ENCODE data around the gene SLC6A4. TPM values are rescaled to one million over a fixed set of nuclear protein-coding genes. Genes with fewer than 3 reads are reported as not detected.

Gene SLC6A4
- total RNA-seq, 1 donor from 2014 or later: 9.4 TPM

GRCh38 chr17:30161601-30162000 is 73.9 kb downstream of the SLC6A4 start:
- H3K36me3 Mint-ChIP-seq: peaks cover 47% of the 10 kb centered on the region
- no peaks in the 10 kb centered on the region for H3K9me3 Mint-ChIP-seq
- no peak overlapping the region for H3K4me3 Mint-ChIP-seq
- no peaks in the 10 kb centered on the region for H3K27me3 Mint-ChIP-seq
- no peaks in the 10 kb centered on the region for H3K4me1 Mint-ChIP-seq (ENCODE audit: unreplicated experiment)
- no peak for TF ChIP-seq CTCF (conservative IDR thresholded peaks at IDR 0.05)
- H3K27ac Mint-ChIP-seq: no peak overlapping the region
- DNase-seq (ENCODE audit: extremely low spot score, unreplicated experiment): no peak

GRCh38 chr17:30160419-30161172 is 74.9 kb downstream of the SLC6A4 start:
- peaks cover 46% of the 10 kb centered on the region for H3K36me3 Mint-ChIP-seq
- H3K4me1 Mint-ChIP-seq (ENCODE audit: unreplicated experiment): no peaks in the 10 kb centered on the region
- no peaks in the 10 kb centered on the region for H3K27me3 Mint-ChIP-seq
- no peak overlapping the region for H3K27ac Mint-ChIP-seq
- H3K9me3 Mint-ChIP-seq: no peaks in the 10 kb centered on the region
- no peak for TF ChIP-seq CTCF (conservative IDR thresholded peaks at IDR 0.05)
- no peak overlapping the region for H3K4me3 Mint-ChIP-seq
- DNase-seq (ENCODE audit: extremely low spot score, unreplicated experiment): no peak

GRCh38 chr17:30158896-30159625 is 76.4 kb downstream of the SLC6A4 start:
- no peak for DNase-seq (ENCODE audit: extremely low spot score, unreplicated experiment)
- no peaks in the 10 kb centered on the region for H3K27me3 Mint-ChIP-seq
- no peaks in the 10 kb centered on the region for H3K4me1 Mint-ChIP-seq (ENCODE audit: unreplicated experiment)
- H3K27ac Mint-ChIP-seq: no peak overlapping the region
- no peak for TF ChIP-seq CTCF (conservative IDR thresholded peaks at IDR 0.05)
- no peaks in the 10 kb centered on the region for H3K9me3 Mint-ChIP-seq
- H3K36me3 Mint-ChIP-seq: peaks cover 41% of the 10 kb centered on the region
- H3K4me3 Mint-ChIP-seq: no peak overlapping the region

GRCh38 chr17:30155389-30155788 is 80.1 kb downstream of the SLC6A4 start:
- Mint-ChIP-seq H3K27me3 (no peaks in the 10 kb centered on the region), H3K9me3 (no peaks in the 10 kb centered on the region), H3K4me3 (no peak overlapping the region), H3K27ac (no peak overlapping the region), H3K4me1 (ENCODE audit: unreplicated experiment) (no peaks in the 10 kb centered on the region), H3K36me3 (peaks cover 52% of the 10 kb centered on the region)
- no peak for DNase-seq (ENCODE audit: extremely low spot score, unreplicated experiment)
- no peak for TF ChIP-seq CTCF (conservative IDR thresholded peaks at IDR 0.05)

GRCh38 chr17:30153463-30153862 is 82.0 kb downstream of the SLC6A4 start:
- Mint-ChIP-seq H3K9me3 (no peaks in the 10 kb centered on the region), H3K36me3 (peaks cover 36% of the 10 kb centered on the region), H3K27ac (no peak overlapping the region), H3K4me3 (no peak overlapping the region), H3K27me3 (no peaks in the 10 kb centered on the region), H3K4me1 (ENCODE audit: unreplicated experiment) (no peaks in the 10 kb centered on the region)
- no peak for TF ChIP-seq CTCF (conservative IDR thresholded peaks at IDR 0.05)
- no peak for DNase-seq (ENCODE audit: extremely low spot score, unreplicated experiment)

Measured in type B pancreatic cell (in vitro differentiated cells).